ENCODE measurements around the gene PHF2.
A peak's percentile ranks its signal among the peaks of the same experiment; 100 is the strongest.

PHF2 gene

GRCh38 chr9:93574900-93575795, 1.2 kb upstream of the PHF2 start:
- H3K27ac Mint-ChIP-seq: peak overlapping the region; percentile 93

GRCh38 chr9:93575796-93576257, 557 bp upstream of the PHF2 start:
- peak overlapping the region; percentile 93 for H3K27ac Mint-ChIP-seq
- peaks cover 25% of the 10 kb centered on the region for H3K4me1 Mint-ChIP-seq (ENCODE audit: low read depth)
- peaks cover 8% of the 10 kb centered on the region for H3K36me3 Mint-ChIP-seq (ENCODE audit: low read depth)
- H3K9me3 Mint-ChIP-seq: peaks cover 5% of the 10 kb centered on the region
- H3K27me3 Mint-ChIP-seq (ENCODE audit: low read depth): no peaks in the 10 kb centered on the region
- H3K4me3 Mint-ChIP-seq: peak overlapping the region; percentile 93

More at GRCh38 chr9:93574900-93575795, 1.2 kb upstream of the PHF2 start:
- Mint-ChIP-seq H3K9me3 (peaks cover 11% of the 10 kb centered on the region), H3K4me1 (ENCODE audit: low read depth) (peaks cover 23% of the 10 kb centered on the region), H3K36me3 (ENCODE audit: low read depth) (peaks cover 12% of the 10 kb centered on the region), H3K4me3 (peak overlapping the region; percentile 93), H3K27me3 (ENCODE audit: low read depth) (no peaks in the 10 kb centered on the region)

GRCh38 chr9:93577078-93577974, 942 bp downstream of the PHF2 start:
- H3K36me3 Mint-ChIP-seq (ENCODE audit: low read depth): peaks cover 3% of the 10 kb centered on the region
- peaks cover 25% of the 10 kb centered on the region for H3K4me1 Mint-ChIP-seq (ENCODE audit: low read depth)
- no peaks in the 10 kb centered on the region for H3K9me3 Mint-ChIP-seq
- H3K4me3 Mint-ChIP-seq: peak overlapping the region; percentile 87
- H3K27me3 Mint-ChIP-seq (ENCODE audit: low read depth): no peaks in the 10 kb centered on the region
- peak overlapping the region; percentile 83 for H3K27ac Mint-ChIP-seq

- Mint-ChIP-seq H3K4me3 (peak overlapping the region; percentile 87), H3K4me1 (ENCODE audit: low read depth) (peaks cover 25% of the 10 kb centered on the region), H3K27me3 (ENCODE audit: low read depth) (no peaks in the 10 kb centered on the region), H3K9me3 (peaks cover 8% of the 10 kb centered on the region), H3K27ac (peak overlapping the region; percentile 83), H3K36me3 (ENCODE audit: low read depth) (peaks cover 9% of the 10 kb centered on the region)
Observed at GRCh38 chr9:93577975-93578682, 1.7 kb downstream of the PHF2 start.

- Mint-ChIP-seq H3K4me1 (ENCODE audit: low read depth) (peaks cover 23% of the 10 kb centered on the region), H3K27ac (no peak overlapping the region), H3K27me3 (ENCODE audit: low read depth) (no peaks in the 10 kb centered on the region), H3K9me3 (peaks cover 12% of the 10 kb centered on the region), H3K36me3 (ENCODE audit: low read depth) (peaks cover 11% of the 10 kb centered on the region), H3K4me3 (peak overlapping the region; percentile 18)
Observed at GRCh38 chr9:93578844-93579243, 2.5 kb downstream of the PHF2 start.

- H3K9me3 Mint-ChIP-seq: peaks cover 22% of the 10 kb centered on the region
- H3K27ac Mint-ChIP-seq: no peak overlapping the region
- no peak overlapping the region for H3K4me3 Mint-ChIP-seq
- H3K4me1 Mint-ChIP-seq (ENCODE audit: low read depth): peaks cover 21% of the 10 kb centered on the region
- no peaks in the 10 kb centered on the region for H3K27me3 Mint-ChIP-seq (ENCODE audit: low read depth)
- peaks cover 16% of the 10 kb centered on the region for H3K36me3 Mint-ChIP-seq (ENCODE audit: low read depth)
Observed at GRCh38 chr9:93579711-93580516, 3.5 kb downstream of the PHF2 start.

- Mint-ChIP-seq H3K4me1 (ENCODE audit: low read depth) (peaks cover 16% of the 10 kb centered on the region), H3K27ac (no peak overlapping the region), H3K4me3 (no peak overlapping the region)
Observed at GRCh38 chr9:93580654-93581380, 4.4 kb downstream of the PHF2 start.

GRCh38 chr9:93582115-93582514, 5.7 kb downstream of the PHF2 start:
- Mint-ChIP-seq H3K27ac (no peak overlapping the region), H3K27me3 (ENCODE audit: low read depth) (no peaks in the 10 kb centered on the region), H3K36me3 (ENCODE audit: low read depth) (peaks cover 23% of the 10 kb centered on the region), H3K4me3 (no peak overlapping the region), H3K4me1 (ENCODE audit: low read depth) (peaks cover 18% of the 10 kb centered on the region), H3K9me3 (peaks cover 28% of the 10 kb centered on the region)

More at GRCh38 chr9:93580654-93581380, 4.4 kb downstream of the PHF2 start:
- Mint-ChIP-seq H3K27me3 (ENCODE audit: low read depth) (no peaks in the 10 kb centered on the region), H3K9me3 (peaks cover 28% of the 10 kb centered on the region), H3K36me3 (ENCODE audit: low read depth) (peaks cover 23% of the 10 kb centered on the region)

GRCh38 chr9:93582550-93582949, 6.2 kb downstream of the PHF2 start:
- H3K9me3 Mint-ChIP-seq: peaks cover 28% of the 10 kb centered on the region
- no peaks in the 10 kb centered on the region for H3K27me3 Mint-ChIP-seq (ENCODE audit: low read depth)
- no peak overlapping the region for H3K4me3 Mint-ChIP-seq
- H3K27ac Mint-ChIP-seq: no peak overlapping the region
- peaks cover 17% of the 10 kb centered on the region for H3K4me1 Mint-ChIP-seq (ENCODE audit: low read depth)
- peaks cover 22% of the 10 kb centered on the region for H3K36me3 Mint-ChIP-seq (ENCODE audit: low read depth)

- Mint-ChIP-seq H3K27me3 (ENCODE audit: low read depth) (no peaks in the 10 kb centered on the region), H3K4me3 (no peak overlapping the region), H3K4me1 (ENCODE audit: low read depth) (peaks cover 13% of the 10 kb centered on the region), H3K9me3 (peaks cover 28% of the 10 kb centered on the region), H3K36me3 (ENCODE audit: low read depth) (peaks cover 21% of the 10 kb centered on the region), H3K27ac (no peak overlapping the region)
Observed at GRCh38 chr9:93585259-93585658, 8.9 kb downstream of the PHF2 start.

GRCh38 chr9:93585695-93586094, 9.3 kb downstream of the PHF2 start:
- H3K27me3 Mint-ChIP-seq (ENCODE audit: low read depth): no peaks in the 10 kb centered on the region
- no peak overlapping the region for H3K4me3 Mint-ChIP-seq
- H3K27ac Mint-ChIP-seq: no peak overlapping the region
- peaks cover 28% of the 10 kb centered on the region for H3K9me3 Mint-ChIP-seq
- H3K4me1 Mint-ChIP-seq (ENCODE audit: low read depth): peaks cover 11% of the 10 kb centered on the region
- peaks cover 21% of the 10 kb centered on the region for H3K36me3 Mint-ChIP-seq (ENCODE audit: low read depth)

GRCh38 chr9:93586290-93587057, 10.1 kb downstream of the PHF2 start:
- H3K27ac Mint-ChIP-seq: no peak overlapping the region
- peaks cover 11% of the 10 kb centered on the region for H3K4me1 Mint-ChIP-seq (ENCODE audit: low read depth)
- no peak overlapping the region for H3K4me3 Mint-ChIP-seq
- H3K27me3 Mint-ChIP-seq (ENCODE audit: low read depth): no peaks in the 10 kb centered on the region
- peaks cover 28% of the 10 kb centered on the region for H3K9me3 Mint-ChIP-seq
- H3K36me3 Mint-ChIP-seq (ENCODE audit: low read depth): peaks cover 21% of the 10 kb centered on the region

Measured in T-helper 1 cell treated with Interleukin-12 subunit alpha and Interleukin-12 subunit beta and Interleukin-4 antibody, amounts not matched to agents 30 μg/mL and 1 μg/mL, for 36 hours (primary cell).